HG02938 (cell line): ENCODE results near the gene HINT2.

ENCODE experiments used
- ATAC-seq: cut with Tn5 transposase; IDR thresholded peaks from one replicate; pipeline ENCODE4 v1.9.1; 2021; ENCODE audit warnings: mild to moderate bottlenecking, moderate library complexity; ENCODE audit not compliant: unreplicated experiment

The HINT2 gene

GRCh38 chr9:35814841-35815543, at the start of gene HINT2:
TSS of gene HINT2 (minus strand) at chr9:35815042. CDS start at chr9:35814979, 63 bp downstream.
- ATAC-seq, result peak; percentile 71

DNA sequence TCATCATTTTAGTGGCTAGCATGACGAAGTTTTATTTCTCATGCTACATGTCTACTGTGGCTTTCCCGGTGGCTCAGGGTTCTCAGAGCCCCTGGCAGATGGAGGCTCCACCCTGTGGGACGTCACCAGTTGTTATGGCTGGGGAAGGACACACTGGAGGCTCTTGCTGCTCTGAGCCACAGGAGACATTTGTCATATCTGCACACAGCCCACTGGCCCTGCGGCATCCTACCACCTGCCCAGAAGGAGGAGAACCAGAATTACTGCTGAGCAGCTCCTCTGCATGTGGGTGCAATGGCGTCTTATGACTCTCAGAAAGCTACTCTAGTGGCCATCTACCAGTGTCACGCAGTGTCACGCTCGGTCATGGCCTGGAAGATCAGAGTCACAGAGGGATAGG, 48.7 kb upstream of the HINT2 start:
- no peak for ATAC-seq

- no peak for ATAC-seq
Measured at GRCh38 chr9:35862328-35862727, 47.5 kb upstream of the HINT2 start.

- no peak for ATAC-seq
Measured at GRCh38 chr9:35861161-35861897, 46.5 kb upstream of the HINT2 start.

DNA sequence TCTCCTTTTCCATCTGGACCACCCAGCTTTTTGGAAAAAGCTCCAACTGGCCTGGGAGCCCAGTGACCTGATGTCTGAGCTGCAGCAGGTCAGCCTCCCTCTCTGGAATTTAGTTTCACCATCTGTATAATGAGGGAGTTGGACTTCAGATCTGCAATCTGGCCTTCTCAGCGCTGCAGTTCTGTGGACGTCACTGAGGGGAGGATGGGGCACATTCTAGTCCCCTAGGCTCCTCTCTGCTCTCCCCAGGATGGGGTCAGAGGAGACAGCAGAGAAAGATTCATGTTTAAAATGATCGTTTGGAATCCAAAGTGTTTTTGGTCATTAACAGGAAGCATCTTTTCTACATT, 45.1 kb upstream of the HINT2 start:
- ATAC-seq, result no peak

- no peak for ATAC-seq
Measured at GRCh38 chr9:35859310-35859989, 44.6 kb upstream of the HINT2 start.

DNA sequence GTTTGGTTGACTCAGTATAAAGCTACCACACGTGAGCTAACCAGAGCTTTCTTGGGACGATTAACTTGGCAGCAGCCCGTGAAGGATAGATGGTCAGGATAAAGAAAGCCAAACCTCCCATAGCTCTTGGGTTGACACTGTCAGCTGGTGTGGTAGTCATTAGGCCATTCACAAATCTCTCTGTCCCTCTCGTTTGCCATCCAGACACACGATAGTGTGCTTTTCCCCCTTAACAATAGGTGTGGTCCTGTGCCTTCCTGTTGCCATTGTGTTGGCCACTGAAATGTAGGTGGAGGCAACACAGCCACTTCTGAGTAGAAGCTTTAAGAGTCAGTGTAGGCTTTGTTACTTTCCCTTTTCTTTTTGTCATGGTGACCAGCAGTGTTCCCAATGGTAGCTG, 43.6 kb upstream of the HINT2 start:
- ATAC-seq, result no peak

- no peak for ATAC-seq
Measured at GRCh38 chr9:35856882-35857281, 42.0 kb upstream of the HINT2 start.

GRCh38 chr9:35856206-35856605, 41.4 kb upstream of the HINT2 start:
- no peak for ATAC-seq

- ATAC-seq, result no peak
Measured at GRCh38 chr9:35854091-35854762, 39.4 kb upstream of the HINT2 start.

DNA sequence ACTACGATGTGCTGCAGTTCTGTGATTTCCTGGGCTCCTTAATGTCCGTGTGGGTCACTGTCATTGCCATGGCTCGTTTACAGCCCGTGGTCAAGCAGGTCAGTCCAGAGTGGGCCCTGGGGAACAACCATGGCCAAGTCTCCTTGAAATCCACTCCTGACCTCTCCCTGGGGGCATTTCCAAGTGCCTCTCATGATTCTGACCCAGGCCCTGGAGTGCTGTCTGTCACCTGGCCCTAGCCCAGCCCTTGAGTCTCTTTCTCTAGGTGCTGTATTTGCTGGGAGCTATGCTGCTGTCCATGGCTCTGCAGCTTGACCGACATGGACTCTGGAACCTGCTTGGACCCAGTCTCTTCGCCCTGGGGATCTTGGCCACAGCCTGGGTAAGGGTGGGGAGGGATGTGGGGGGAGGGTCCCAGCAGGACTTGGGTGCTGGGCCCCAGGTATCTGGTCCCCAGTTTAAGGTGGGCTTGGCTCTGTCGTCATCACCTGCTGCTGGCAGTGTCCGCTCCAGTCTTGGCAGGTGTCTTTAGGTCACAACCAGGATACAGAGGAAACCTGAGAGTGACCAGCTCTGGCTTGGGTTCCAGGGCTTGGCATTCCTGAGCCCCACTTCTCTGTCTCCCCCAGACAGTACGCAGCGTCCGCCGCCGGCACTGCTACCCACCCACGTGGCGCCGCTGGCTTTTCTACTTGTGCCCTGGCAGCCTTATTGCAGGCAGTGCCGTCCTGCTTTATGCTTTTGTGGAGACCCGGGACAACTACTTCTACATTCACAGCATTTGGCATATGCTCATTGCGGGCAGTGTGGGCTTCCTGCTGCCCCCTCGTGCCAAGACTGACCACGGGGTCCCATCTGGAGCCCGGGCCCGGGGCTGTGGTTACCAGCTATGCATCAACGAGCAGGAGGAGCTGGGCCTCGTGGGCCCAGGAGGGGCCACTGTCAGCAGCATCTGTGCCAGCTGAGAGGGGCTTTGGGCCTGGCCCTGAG, 38.3 kb upstream of the HINT2 start:
- ATAC-seq, result no peak

- ATAC-seq, result no peak
Measured at GRCh38 chr9:35852267-35852815, 37.5 kb upstream of the HINT2 start.

GRCh38 chr9:35847792-35848572, 33.1 kb upstream of the HINT2 start:
- peak; percentile 92 for ATAC-seq

DNA sequence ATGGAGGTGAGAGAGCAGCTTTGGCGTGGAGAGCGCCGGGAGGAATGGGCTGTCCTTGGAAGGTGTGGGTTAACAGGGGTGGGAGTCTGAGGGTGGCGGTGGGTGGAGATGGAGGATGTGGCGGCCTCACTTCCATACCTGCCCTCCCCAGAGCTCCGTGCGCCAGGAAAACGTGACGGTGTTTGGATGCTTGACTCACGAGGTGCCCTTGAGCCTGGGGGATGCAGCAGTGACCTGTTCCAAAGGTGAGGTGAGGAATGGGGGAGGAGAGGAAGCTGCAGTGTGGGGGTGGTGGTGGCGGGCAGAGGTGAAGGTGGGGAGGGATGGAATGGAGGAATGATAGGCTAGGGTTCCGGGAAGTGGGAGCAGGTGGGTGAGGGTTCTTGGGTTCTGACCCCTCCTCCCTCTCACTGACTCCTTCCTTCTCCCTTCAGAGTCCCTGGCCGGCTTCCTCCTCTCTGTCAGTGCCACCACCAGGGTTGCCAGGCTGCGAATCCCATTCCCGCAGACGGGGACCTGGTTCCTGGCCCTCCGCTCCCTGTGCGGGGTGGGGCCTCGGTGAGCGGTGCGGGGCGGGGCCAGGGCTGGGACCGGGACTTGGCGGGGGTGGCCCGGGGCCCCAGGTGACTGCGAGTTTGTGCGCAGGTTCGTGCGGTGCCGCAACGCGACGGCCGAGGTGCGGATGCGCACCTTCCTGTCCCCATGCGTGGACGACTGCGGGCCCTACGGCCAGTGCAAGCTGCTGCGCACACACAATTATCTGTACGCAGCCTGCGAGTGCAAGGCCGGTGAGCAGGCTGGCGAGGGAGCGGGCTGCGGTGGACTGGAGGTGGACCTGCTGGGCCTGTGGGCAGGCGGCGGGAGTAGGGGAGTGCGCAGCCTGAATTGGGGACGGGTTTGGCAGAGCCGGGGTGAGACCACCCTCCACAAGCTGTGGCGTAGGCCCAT, 31.3 kb upstream of the HINT2 start:
- ATAC-seq, result no peak

DNA sequence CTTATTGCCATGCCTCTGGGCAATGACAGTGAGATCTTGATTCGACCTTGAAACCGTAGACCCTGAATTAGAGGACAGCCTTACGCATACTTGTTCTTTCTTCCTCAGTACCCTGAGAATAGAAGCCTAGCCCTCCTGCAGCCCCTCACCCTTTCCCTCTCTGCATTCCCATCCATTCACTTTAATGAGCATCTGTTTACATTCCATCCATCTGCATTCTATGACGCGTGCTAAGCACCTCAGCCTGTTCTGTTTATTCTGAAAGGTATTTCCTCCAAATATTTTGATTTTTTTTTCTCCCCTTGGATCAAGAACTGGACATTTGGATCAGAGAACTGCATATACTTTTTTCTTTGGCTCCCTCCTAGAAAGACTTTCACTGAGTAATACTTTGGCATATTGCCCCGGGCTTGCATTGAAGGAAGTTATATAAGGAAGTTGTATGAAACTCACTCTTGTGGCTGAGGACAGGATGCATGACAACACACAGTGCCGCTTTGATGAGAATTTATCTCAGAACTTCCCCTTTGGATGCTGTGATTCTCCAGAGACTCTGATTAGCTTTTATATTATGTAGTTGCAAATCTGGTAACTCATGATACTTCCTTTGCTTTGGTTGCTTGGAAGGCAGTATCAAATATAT, 29.9 kb upstream of the HINT2 start:
- no peak for ATAC-seq

GRCh38 chr9:35842795-35843194, 28.0 kb upstream of the HINT2 start:
- no peak for ATAC-seq

DNA sequence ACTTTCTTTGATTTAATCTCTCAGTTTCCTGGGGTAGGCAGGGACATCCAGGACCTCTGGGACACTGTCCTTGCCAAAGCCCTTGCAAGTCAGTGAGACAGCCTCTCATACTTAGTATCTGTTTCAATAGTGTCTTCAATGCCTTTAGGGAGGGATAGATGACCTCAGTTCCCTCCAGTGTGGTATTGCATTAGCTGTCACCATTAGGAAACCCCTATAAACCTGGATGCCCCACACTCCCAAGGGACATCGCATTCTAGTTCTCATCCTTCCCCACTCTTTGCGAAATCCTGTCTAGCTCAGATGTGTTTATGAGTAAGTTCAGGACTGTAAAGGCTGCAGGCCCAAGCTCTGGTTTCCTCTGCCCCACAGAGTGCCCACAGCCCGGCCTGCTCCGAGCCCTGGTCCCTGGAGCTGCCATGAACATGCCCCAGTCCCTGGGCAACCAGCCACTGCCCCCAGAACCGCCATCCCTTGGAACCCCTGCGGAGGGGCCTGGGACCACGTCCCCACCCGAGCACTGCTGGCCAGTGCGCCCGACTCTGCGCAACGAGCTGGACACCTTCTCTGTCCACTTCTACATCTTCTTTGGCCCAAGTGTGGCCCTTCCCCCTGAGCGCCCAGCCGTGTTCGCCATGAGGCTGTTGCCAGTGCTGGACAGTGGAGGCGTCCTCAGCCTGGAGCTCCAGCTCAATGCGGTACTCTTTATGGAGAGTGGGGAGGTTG, 27.3 kb upstream of the HINT2 start:
- ATAC-seq, result no peak
